Stimulated activated CD4-positive, alpha-beta T cell treated with anti-CD3 and anti-CD28 coated beads, Interleukin-1b, Interleukin-23, amount 100 ng/mL, for 48 hours (primary cell): ENCODE results near the gene ERLIN1.

Experiments
- DNase-seq: peaks from one replicate; pipeline ENCODE4 v3.0.0-alpha.2; 2020

ERLIN1 gene

DNA sequence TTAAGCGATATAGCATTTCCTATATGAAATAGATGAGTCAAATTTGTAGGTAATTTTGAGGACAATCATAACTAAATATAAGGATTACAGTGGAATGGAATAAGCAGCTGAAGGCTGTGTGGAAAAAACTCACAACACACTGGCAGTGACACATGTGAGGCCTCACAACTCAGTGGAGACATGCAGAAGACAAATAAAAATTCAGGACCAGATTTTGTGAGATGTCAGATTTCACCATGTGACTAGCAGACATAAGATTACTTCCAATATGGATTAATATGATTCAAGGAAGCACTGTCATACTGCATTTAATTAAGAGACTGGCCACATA, 17.6 kb downstream of the ERLIN1 start:
- DNase-seq = no peak

GRCh38 chr10:100167553-100168312, 18.1 kb downstream of the ERLIN1 start:
- DNase-seq = no peak

- no peak for DNase-seq
Measured at GRCh38 chr10:100163704-100164621, 21.9 kb downstream of the ERLIN1 start.

GRCh38 chr10:100162696-100163095, 23.1 kb downstream of the ERLIN1 start:
- no peak for DNase-seq

DNA sequence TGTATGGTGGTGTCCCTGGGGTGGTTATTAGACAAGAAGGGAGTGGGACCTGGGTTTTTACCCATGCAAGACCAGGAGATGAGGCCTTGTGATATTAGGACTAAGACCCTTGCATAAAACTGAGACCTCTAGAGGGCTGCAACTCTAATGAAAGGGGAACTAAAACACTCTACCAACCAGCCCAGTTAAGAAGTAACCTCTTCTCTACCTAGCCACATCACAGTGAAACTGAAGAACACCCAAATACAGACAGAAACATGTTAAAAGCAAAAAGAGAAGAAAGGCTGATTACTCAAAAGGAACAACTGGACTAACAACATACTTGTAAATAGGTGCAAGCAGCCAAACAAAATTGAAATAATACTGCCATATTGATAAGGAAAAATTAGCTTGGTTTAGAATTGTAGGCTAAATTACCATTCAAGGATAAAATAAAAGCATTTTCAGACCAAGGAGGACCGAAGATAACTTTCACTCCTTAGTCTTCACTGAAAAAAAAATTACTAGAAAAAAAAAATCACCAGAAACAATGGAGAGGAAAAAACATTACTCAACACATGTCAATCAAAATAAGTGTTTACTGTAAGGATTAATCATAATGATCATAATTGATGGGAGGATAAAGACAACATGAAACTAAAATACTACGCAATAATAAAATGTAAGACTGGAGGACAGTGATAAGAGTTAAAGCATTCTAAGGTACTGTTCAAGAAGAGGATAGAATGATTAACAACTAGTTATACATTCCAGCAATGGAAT, 27.6 kb downstream of the ERLIN1 start:
- DNase-seq = no peak

- DNase-seq = no peak
Measured at GRCh38 chr10:100157156-100157555, 28.7 kb downstream of the ERLIN1 start.

DNA sequence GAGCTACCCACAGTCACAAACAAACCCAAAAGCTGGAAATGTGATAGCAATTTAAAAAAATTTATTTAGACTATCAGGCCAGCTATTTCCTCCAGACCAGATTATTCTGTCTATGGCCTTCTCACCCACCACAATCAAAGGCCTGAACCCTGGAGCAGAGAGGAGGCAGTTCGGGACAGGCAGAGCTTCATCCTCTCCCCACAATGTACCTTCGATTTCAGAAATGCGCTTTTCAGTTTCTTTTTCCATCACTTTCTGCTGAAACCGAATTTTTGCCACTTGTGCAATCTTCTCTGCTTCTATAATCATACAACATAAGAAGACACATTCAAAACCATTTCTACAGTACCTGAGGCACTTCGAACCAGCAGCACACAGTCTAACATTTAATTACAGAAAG, 29.9 kb downstream of the ERLIN1 start:
- no peak for DNase-seq

- no peak for DNase-seq
Measured at GRCh38 chr10:100154666-100155065, 31.2 kb downstream of the ERLIN1 start.

GRCh38 chr10:100153239-100153825, 32.5 kb downstream of the ERLIN1 start:
- DNase-seq = no peak

DNA sequence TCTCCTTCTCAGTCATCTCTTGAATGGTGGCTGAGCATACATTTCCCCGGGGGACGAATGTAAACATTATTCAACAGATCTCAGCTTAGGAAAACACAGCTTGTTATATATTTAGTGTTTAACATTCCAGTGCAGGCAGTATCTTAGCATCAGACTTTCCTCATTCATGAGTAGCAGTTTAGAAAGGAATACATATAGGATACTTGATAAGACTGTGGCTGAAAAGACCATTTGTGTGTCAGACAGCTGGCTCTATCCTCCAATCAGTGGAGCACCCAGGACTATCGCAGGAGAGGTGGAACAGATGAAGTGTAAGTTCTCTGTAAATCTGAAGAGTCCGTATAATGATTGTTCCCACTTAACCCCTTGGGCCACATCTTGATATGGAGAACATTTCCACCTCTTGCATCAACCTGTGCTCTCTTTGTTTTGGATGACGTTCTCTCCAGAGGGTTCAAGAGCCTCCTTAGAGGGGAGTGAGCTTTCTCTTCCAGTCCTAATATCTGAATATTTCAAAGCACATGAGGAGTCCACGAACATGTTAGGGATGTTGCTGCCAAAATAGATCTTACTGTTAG, 34.0 kb downstream of the ERLIN1 start:
- DNase-seq = no peak

DNA sequence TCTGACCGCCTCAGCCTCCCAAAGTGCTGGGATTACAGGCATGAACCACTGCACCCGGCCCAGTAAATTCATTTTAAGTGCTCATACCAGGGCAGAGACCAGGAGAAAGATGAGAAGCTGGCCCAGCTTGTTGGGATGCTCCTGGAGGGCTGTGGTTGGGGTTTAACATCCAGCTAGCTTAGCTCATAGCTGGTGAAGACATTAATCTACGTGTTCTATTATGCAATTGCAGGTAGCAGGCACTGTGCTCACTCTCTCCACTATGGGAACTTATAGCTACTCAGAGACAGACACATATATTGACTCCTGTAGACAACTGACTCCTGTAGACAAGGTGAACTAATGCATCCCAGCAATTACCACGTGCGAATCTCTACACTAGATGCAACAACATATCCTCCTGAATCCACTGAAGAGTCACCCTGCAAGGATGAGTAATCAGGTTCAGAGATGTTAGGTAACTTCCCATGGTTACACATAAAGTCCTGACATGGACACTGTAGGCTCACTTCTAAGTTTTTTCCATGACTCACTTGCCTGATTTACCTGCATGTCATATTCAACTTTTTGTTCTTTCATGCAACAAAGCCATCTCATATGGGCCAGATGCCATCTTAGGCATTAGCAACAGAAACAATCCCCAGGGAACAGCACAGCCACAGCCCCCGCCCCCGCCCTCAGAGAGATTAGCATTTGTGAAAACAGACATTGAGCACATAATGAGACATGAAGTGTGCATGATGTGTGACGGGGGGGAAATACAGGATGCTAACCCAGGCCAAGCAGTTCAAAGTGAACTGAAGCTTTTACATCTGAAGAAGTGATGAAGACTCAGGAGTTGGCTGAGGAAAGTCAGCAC, 37.2 kb downstream of the ERLIN1 start:
- peak; percentile 69 for DNase-seq

GRCh38 chr10:100146875-100147650, 38.8 kb downstream of the ERLIN1 start:
- no peak for DNase-seq

DNA sequence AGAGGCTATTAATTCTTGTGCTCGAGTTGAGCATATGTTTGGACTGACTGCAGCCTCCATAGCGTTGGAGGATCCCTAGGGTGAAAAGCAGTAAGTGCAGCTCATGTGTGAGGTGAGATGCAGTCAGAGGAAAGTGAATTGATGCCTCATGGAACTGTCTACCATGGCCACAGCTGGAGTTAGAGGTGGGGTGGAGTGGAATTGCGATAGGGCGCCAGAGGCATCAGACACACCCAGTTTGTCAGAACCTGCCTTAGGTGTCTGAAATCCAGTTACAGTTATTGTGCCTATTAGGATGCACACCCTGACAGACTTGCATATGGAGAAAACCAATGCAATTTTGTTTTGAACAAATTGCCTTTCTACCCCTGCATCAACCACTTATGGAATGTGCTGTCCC, 39.4 kb downstream of the ERLIN1 start:
- DNase-seq = no peak

- DNase-seq = no peak
Measured at GRCh38 chr10:100143756-100144155, 42.1 kb downstream of the ERLIN1 start.

- no peak for DNase-seq
Measured at GRCh38 chr10:100141446-100142087, 44.3 kb downstream of the ERLIN1 start.

DNA sequence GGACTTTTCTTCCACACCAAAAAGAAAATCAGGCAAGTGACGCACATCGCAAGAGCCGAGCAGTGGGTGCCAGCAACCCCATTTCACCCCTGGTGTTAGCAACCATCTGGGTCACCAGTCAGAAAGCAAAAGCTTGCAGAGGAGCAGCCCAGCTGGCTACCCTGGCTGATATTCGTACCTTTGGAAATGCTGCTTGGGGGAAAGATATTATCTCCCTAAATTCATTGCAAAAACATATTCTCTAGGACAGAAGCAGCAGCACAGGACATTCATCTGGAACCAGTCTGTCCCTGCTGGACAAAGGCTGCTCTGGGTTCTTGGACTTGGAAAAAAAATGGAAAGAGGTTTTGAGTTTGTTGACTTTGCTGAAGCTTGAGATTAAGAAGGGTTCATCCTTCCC, 45.8 kb downstream of the ERLIN1 start:
- no peak for DNase-seq

DNA sequence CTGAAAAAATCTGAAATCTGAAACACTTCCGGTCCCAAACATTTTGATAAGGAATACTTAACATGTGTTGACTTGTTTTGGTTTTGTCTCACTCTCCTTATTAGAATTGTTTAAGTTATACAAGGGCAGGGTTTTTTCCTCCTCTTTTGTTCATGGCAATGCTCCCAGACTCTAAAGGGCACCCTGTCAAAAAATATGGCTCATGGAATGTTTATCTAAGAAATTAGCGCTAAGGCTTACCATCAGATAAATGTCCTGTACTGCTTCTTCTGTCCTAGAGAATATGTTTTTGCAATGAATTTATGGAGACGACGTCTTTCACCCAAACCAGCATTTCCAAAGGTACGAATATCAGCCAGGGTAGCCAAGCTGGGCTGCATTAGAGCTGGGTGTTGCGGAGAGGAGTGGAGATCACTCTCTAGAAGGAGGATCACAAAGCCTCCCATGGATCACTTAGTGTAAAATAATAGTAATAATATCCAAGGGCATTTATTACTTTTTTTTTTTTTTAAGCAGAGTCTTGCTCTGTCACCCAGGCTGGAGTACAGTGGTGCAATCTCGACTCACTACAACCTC, 46.8 kb downstream of the ERLIN1 start:
- DNase-seq = no peak

- DNase-seq = no peak
Measured at GRCh38 chr10:100135486-100135885, 50.3 kb downstream of the ERLIN1 start.

GRCh38 chr10:100133801-100134200, 52.0 kb downstream of the ERLIN1 start:
- DNase-seq = no peak

- DNase-seq = no peak
Measured at GRCh38 chr10:100132427-100132826, 53.4 kb downstream of the ERLIN1 start.
